GM23338 (cell line): ENCODE data around the gene THAP8. TPM values are rescaled to one million over a fixed set of nuclear protein-coding genes. Genes with fewer than 3 reads are reported as not detected.

Source experiments
- ATAC-seq: fragments of 200-7000 bp; cut with Tn5 transposase; 3 replicates; pipeline ENCODE4 v1.9.1; 2020
- DNase-seq: peaks from one replicate; pipeline ENCODE4 v3.0.0-alpha.2; 2015; ENCODE audit warnings: low spot score
- H2AFZ ChIP-seq: fragments of 200-600 bp; sonication (generic); 2 replicates; pipeline ENCODE4 v1.8.0; 2016; ENCODE audit warnings: antibody characterized with exemption, mild to moderate bottlenecking, moderate library complexity
- H3F3A ChIP-seq: fragments of 200-600 bp; sonication (generic); replicated peaks from 2 replicates; pipeline ENCODE4 v1.8.0; 2017; ENCODE audit warnings: antibody characterized with exemption, mixed run types, low read depth
- H3K27ac ChIP-seq: fragments of 200-600 bp; sonication (generic); 2 replicates; pipeline ENCODE4 v1.6.1; 2016; ENCODE audit warnings: low read depth
- H3K27me3 ChIP-seq: fragments of 200-600 bp; sonication (generic); 2 replicates; pipeline ENCODE4 v1.8.0; 2016; ENCODE audit warnings: mild to moderate bottlenecking, mixed run types, moderate library complexity; ENCODE audit not compliant: insufficient read depth
- H3K36me3 ChIP-seq: fragments of 200-600 bp; sonication (generic); 2 replicates; pipeline ENCODE4 v1.8.0; 2016; ENCODE audit warnings: mild to moderate bottlenecking; ENCODE audit not compliant: insufficient read depth
- H3K4me1 ChIP-seq: fragments of 200-600 bp; sonication (generic); 2 replicates; pipeline ENCODE4 v1.8.0; 2016; ENCODE audit warnings: mild to moderate bottlenecking, moderate library complexity; ENCODE audit not compliant: insufficient read depth
- H3K4me2 ChIP-seq: fragments of 200-600 bp; sonication (generic); 2 replicates; pipeline ENCODE4 v1.7.1; 2017; ENCODE audit warnings: mixed run types
- H3K4me3 ChIP-seq: fragments of 200-600 bp; sonication (generic); 2 replicates; pipeline ENCODE4 v1.6.1; 2016; ENCODE audit warnings: mixed run types
- H3K79me2 ChIP-seq: fragments of 200-600 bp; sonication (generic); replicated peaks from 2 replicates; pipeline ENCODE4 v1.8.0; 2017; ENCODE audit warnings: mild to moderate bottlenecking; ENCODE audit not compliant: insufficient read depth
- H3K9me2 ChIP-seq: fragments of 200-600 bp; sonication (generic); 2 replicates; pipeline ENCODE4 v1.8.0; 2017; ENCODE audit not compliant: insufficient read depth
- H4K20me1 ChIP-seq: fragments of 200-600 bp; sonication (generic); replicated peaks from 2 replicates; pipeline ENCODE4 v1.8.0; 2017; ENCODE audit warnings: mild to moderate bottlenecking; ENCODE audit not compliant: insufficient read depth
- H3K27ac Mint-ChIP-seq: 2 replicates; pipeline ENCODE4 v1.8.0; 2020; ENCODE audit warnings: inconsistent platforms, mild to moderate bottlenecking, moderate library complexity, mixed read lengths
- H3K27me3 Mint-ChIP-seq: 3 replicates; pipeline ENCODE4 v1.8.0; 2022; ENCODE audit warnings: low read depth, mild to moderate bottlenecking, moderate library complexity, mixed read lengths, inconsistent platforms; ENCODE audit not compliant: insufficient read depth, poor library complexity
- H3K36me3 Mint-ChIP-seq: 3 replicates; pipeline ENCODE4 v1.8.0; 2021; ENCODE audit warnings: low read depth, mild to moderate bottlenecking, inconsistent platforms, moderate library complexity, mixed read lengths
- H3K4me1 Mint-ChIP-seq: 3 replicates; pipeline ENCODE4 v1.8.0; 2020; ENCODE audit warnings: mild to moderate bottlenecking, inconsistent platforms, mixed read lengths
- H3K4me3 Mint-ChIP-seq: 3 replicates; pipeline ENCODE4 v1.8.0; 2021; ENCODE audit warnings: moderate library complexity, mild to moderate bottlenecking, inconsistent platforms, mixed read lengths
- H3K9me3 Mint-ChIP-seq: 3 replicates; pipeline ENCODE4 v1.8.0; 2020; ENCODE audit warnings: moderate library complexity, mild to moderate bottlenecking, inconsistent platforms, mixed read lengths
- CREB1 ChIP-seq: fragments of 250-450 bp; sonication (Bioruptor Pico); IDR thresholded peaks from 2 replicates; pipeline ENCODE4 v1.5.0; 2020; ENCODE audit warnings: low read depth, mild to moderate bottlenecking, moderate library complexity
- CTCF ChIP-seq, 2 experiments: fragments of 200-600 bp in 1 of 2; sonication (generic) in 1 of 2; conservative IDR thresholded peaks; 2 replicates each; pipeline versions ENCODE4 v1.5.1 to v1.6.1; 2016 to 2017; ENCODE audit warnings: antibody characterized with exemption in 2 of 2, low read depth in 2 of 2, mild to moderate bottlenecking in 2 of 2, moderate library complexity in 1 of 2
- ETS1 ChIP-seq: IDR thresholded peaks from 2 replicates; pipeline ENCODE4 v1.6.1; 2016; ENCODE audit warnings: antibody characterized with exemption
- EZH2 ChIP-seq: fragments of 200-600 bp; sonication (generic); IDR thresholded peaks from one replicate; pipeline ENCODE4 v1.8.0; 2017; ENCODE audit warnings: antibody characterized with exemption, mild to moderate bottlenecking, low read depth; ENCODE audit not compliant: unreplicated experiment
- EZH2phosphoT487 ChIP-seq: fragments of 200-600 bp; sonication (generic); IDR thresholded peaks from one replicate; pipeline ENCODE4 v1.8.1; 2018; ENCODE audit warnings: antibody characterized with exemption; ENCODE audit not compliant: unreplicated experiment
- JUNB ChIP-seq: IDR thresholded peaks from one replicate; pipeline ENCODE4 v1.6.1; 2016; ENCODE audit warnings: antibody characterized with exemption; ENCODE audit not compliant: unreplicated experiment
- NANOG ChIP-seq: IDR thresholded peaks from 2 replicates; pipeline ENCODE4 v1.6.1; 2016; ENCODE audit warnings: antibody characterized with exemption, borderline replicate concordance
- POLR2AphosphoS5 ChIP-seq: IDR thresholded peaks from 2 replicates; pipeline ENCODE4 v1.6.1; 2016; ENCODE audit warnings: antibody characterized with exemption, low read depth
- STAT1 ChIP-seq: IDR thresholded peaks from one replicate; pipeline ENCODE4 v1.6.1; 2016; ENCODE audit warnings: antibody characterized with exemption; ENCODE audit not compliant: unreplicated experiment
- ZNF114 ChIP-seq: fragments of 250-450 bp; sonication (Bioruptor Pico); IDR thresholded peaks from 2 replicates; pipeline ENCODE4 v1.5.0; 2020; ENCODE audit warnings: mild to moderate bottlenecking, moderate library complexity
- ZNF462 ChIP-seq: fragments of 250-450 bp; sonication (Bioruptor Pico); IDR thresholded peaks from 2 replicates; pipeline ENCODE4 v1.5.0; 2020; ENCODE audit warnings: mild to moderate bottlenecking, moderate library complexity
- polyA plus RNA-seq: library from polyadenylated mRNA; unstranded; fragments of >200 nt; fragmentation: Nextera tagmentation; extraction: Ambion mirVana; gene quantifications from 2 replicates; pipeline ENCODE4 v1.2.1, GENCODE V29; 2016
- total RNA-seq: library from RNA; depleted of rRNA; stranded (reverse); fragments of >200 nt; shearing (Covaris generic); gene quantifications from 2 replicates; pipeline ENCODE4 v1.2.3, GENCODE V29; 2014

Gene THAP8
- total and polyA plus RNA-seq, 2 experiments from 2014 or later = 12.7 to 13.7 TPM

GRCh38 chr19:36001605-36002004 lies 52.5 kb downstream of the THAP8 start:
- no peak overlapping the region for H3K4me3 Mint-ChIP-seq
- no peaks in the 10 kb centered on the region for H3K27me3 ChIP-seq
- ATAC-seq (no peak), DNase-seq (no peak)
- peaks cover 5% of the 10 kb centered on the region; the same call in 2 of the 3 replicates for H3K4me1 Mint-ChIP-seq
- TF ChIP-seq JUNB (no peak), CREB1 (CRISPR knock-in tag) (no peak)
- H3K9me2 ChIP-seq = no peaks in the 10 kb centered on the region
- H2AFZ ChIP-seq = no peak overlapping the region
- H3K9me3 Mint-ChIP-seq = no peaks in the 10 kb centered on the region; the same call in 2 of the 3 replicates
- peaks cover 5% of the 10 kb centered on the region; the same call in 1 of the 2 replicates for H3K36me3 ChIP-seq
- no peak overlapping the region for H3K27ac ChIP-seq
- H3K4me2 ChIP-seq = no peak overlapping the region
- H3K27me3 Mint-ChIP-seq = no peaks in the 10 kb centered on the region
- peaks cover 6% of the 10 kb centered on the region; the same call in 1 of the 2 replicates for H3F3A ChIP-seq
- H3K4me1 ChIP-seq = no peaks in the 10 kb centered on the region
- H3K36me3 Mint-ChIP-seq = peaks cover 43% of the 10 kb centered on the region
- H4K20me1 ChIP-seq = peaks cover 11% of the 10 kb centered on the region
- H3K79me2 ChIP-seq = peaks cover 3% of the 10 kb centered on the region; the same call in 1 of the 2 replicates
- H3K27ac Mint-ChIP-seq = no peak overlapping the region
- no peak overlapping the region for H3K4me3 ChIP-seq

GRCh38 chr19:35996777-35997176 lies 57.3 kb downstream of the THAP8 start:
- no peak for DNase-seq
- Histone ChIP-seq H2AFZ (no peak overlapping the region), H3K9me2 (no peaks in the 10 kb centered on the region), H3K27ac (no peak overlapping the region), H3F3A (peaks cover 12% of the 10 kb centered on the region; the same call in 1 of the 2 replicates), H3K4me2 (0 out of 2 replicates have a peak overlapping the region, but pooled peaks have one; percentile 95), H3K36me3 (no peaks in the 10 kb centered on the region), H3K4me3 (peak overlapping the region; percentile 91; the same call in 1 of the 2 replicates), H3K4me1 (peaks cover 9% of the 10 kb centered on the region; the same call in 1 of the 2 replicates), H4K20me1 (peaks cover 13% of the 10 kb centered on the region), H3K79me2 (peaks cover 13% of the 10 kb centered on the region; the same call in 1 of the 2 replicates), H3K27me3 (no peaks in the 10 kb centered on the region)
- Mint-ChIP-seq H3K36me3 (peaks cover 11% of the 10 kb centered on the region; the same call in 2 of the 3 replicates), H3K9me3 (no peaks in the 10 kb centered on the region), H3K27me3 (peaks cover 7% of the 10 kb centered on the region), H3K4me1 (peaks cover 14% of the 10 kb centered on the region; the same call in 2 of the 3 replicates), H3K27ac (no peak overlapping the region), H3K4me3 (peak overlapping the region; percentile 89; the same call in 1 of the 3 replicates)
- no peak for ATAC-seq
- no peak for TF ChIP-seq ETS1
- no peak for TF ChIP-seq NANOG
- TF ChIP-seq ZNF114 (CRISPR knock-in tag) = no peak
- TF ChIP-seq POLR2AphosphoS5 = no peak
- no peak for TF ChIP-seq STAT1
- TF ChIP-seq CTCF (conservative IDR thresholded peaks at IDR 0.05; ENCODE audit: low read depth in 2 of 2) = no peak
- no peak for TF ChIP-seq EZH2
- no peak for TF ChIP-seq ZNF462 (CRISPR knock-in tag)
- no peak for TF ChIP-seq EZH2phosphoT487
